ENCODE data around the gene GMDS. TPM values are rescaled to one million over a fixed set of nuclear protein-coding genes. Genes with fewer than 3 reads are reported as not detected.

GMDS gene
- total RNA-seq, 1 experiment from 2014 or later = 9.7 TPM

- no peaks in the 10 kb centered on the region for H3K9me3 ChIP-seq (ENCODE audit: low read length)
- H4K20me1 ChIP-seq (ENCODE audit: insufficient read depth, low read depth, low read length) = peaks cover 7% of the 10 kb centered on the region; the same call in 1 of the 2 replicates
- no peak overlapping the region for H3K9ac ChIP-seq (ENCODE audit: low read length)
- H3K79me2 ChIP-seq (ENCODE audit: low read length) = no peaks in the 10 kb centered on the region
- H3K27me3 ChIP-seq (ENCODE audit: low read length) = no peaks in the 10 kb centered on the region
- no peak overlapping the region for H3K4me3 ChIP-seq (ENCODE audit: low read length)
- no peak overlapping the region for H2AFZ ChIP-seq (ENCODE audit: low read length)
- no peaks in the 10 kb centered on the region for H3K4me1 ChIP-seq (ENCODE audit: low read length)
- no peak for DNase-seq
- H3K4me2 ChIP-seq (ENCODE audit: low read depth, low read length, poor library complexity, severe bottlenecking) = no peak overlapping the region
- no peak overlapping the region for H3K27ac ChIP-seq (ENCODE audit: low read length)
- no peaks in the 10 kb centered on the region for H3K36me3 ChIP-seq (ENCODE audit: insufficient read depth, low read length)
- no peaks in the 10 kb centered on the region for H3K9me2 ChIP-seq (replicated peaks; ENCODE audit: insufficient read depth, low read length)
Measured at GRCh38 chr6:1893470-1894130, 351.8 kb downstream of the GMDS start.

- Histone ChIP-seq H3K4me3 (ENCODE audit: low read length) (no peak overlapping the region), H3K9ac (ENCODE audit: low read length) (no peak overlapping the region), H4K20me1 (ENCODE audit: insufficient read depth, low read depth, low read length) (peaks cover 7% of the 10 kb centered on the region; the same call in 1 of the 2 replicates), H3K9me2 (replicated peaks; ENCODE audit: insufficient read depth, low read length) (no peaks in the 10 kb centered on the region), H3K9me3 (ENCODE audit: low read length) (no peaks in the 10 kb centered on the region), H3K79me2 (ENCODE audit: low read length) (no peaks in the 10 kb centered on the region), H3K27me3 (ENCODE audit: low read length) (no peaks in the 10 kb centered on the region), H3K36me3 (ENCODE audit: insufficient read depth, low read length) (no peaks in the 10 kb centered on the region), H3K4me1 (ENCODE audit: low read length) (no peaks in the 10 kb centered on the region), H3K4me2 (ENCODE audit: low read depth, low read length, poor library complexity, severe bottlenecking) (no peak overlapping the region), H2AFZ (ENCODE audit: low read length) (no peak overlapping the region), H3K27ac (ENCODE audit: low read length) (no peak overlapping the region)
- no peak for DNase-seq
Measured at GRCh38 chr6:1892716-1893115, 352.7 kb downstream of the GMDS start.

GRCh38 chr6:1890987-1891386 lies 354.4 kb downstream of the GMDS start:
- no peaks in the 10 kb centered on the region for H3K9me2 ChIP-seq (replicated peaks; ENCODE audit: insufficient read depth, low read length)
- no peak for DNase-seq
- no peaks in the 10 kb centered on the region for H3K4me1 ChIP-seq (ENCODE audit: low read length)
- H3K27me3 ChIP-seq (ENCODE audit: low read length) = no peaks in the 10 kb centered on the region
- no peaks in the 10 kb centered on the region for H3K36me3 ChIP-seq (ENCODE audit: insufficient read depth, low read length)
- H2AFZ ChIP-seq (ENCODE audit: low read length) = no peak overlapping the region
- H3K9me3 ChIP-seq (ENCODE audit: low read length) = no peaks in the 10 kb centered on the region
- no peak overlapping the region for H3K4me3 ChIP-seq (ENCODE audit: low read length)
- H3K4me2 ChIP-seq (ENCODE audit: low read depth, low read length, poor library complexity, severe bottlenecking) = no peak overlapping the region
- H4K20me1 ChIP-seq (ENCODE audit: insufficient read depth, low read depth, low read length) = peaks cover 7% of the 10 kb centered on the region; the same call in 1 of the 2 replicates
- H3K27ac ChIP-seq (ENCODE audit: low read length) = no peak overlapping the region
- H3K79me2 ChIP-seq (ENCODE audit: low read length) = no peaks in the 10 kb centered on the region
- H3K9ac ChIP-seq (ENCODE audit: low read length) = no peak overlapping the region

GRCh38 chr6:1890071-1890470 lies 355.3 kb downstream of the GMDS start:
- no peak overlapping the region for H2AFZ ChIP-seq (ENCODE audit: low read length)
- H3K4me2 ChIP-seq (ENCODE audit: low read depth, low read length, poor library complexity, severe bottlenecking) = no peak overlapping the region
- no peaks in the 10 kb centered on the region for H3K9me2 ChIP-seq (replicated peaks; ENCODE audit: insufficient read depth, low read length)
- H3K9ac ChIP-seq (ENCODE audit: low read length) = no peak overlapping the region
- H3K27me3 ChIP-seq (ENCODE audit: low read length) = no peaks in the 10 kb centered on the region
- no peaks in the 10 kb centered on the region for H3K36me3 ChIP-seq (ENCODE audit: insufficient read depth, low read length)
- no peaks in the 10 kb centered on the region for H3K9me3 ChIP-seq (ENCODE audit: low read length)
- no peak overlapping the region for H3K4me3 ChIP-seq (ENCODE audit: low read length)
- no peaks in the 10 kb centered on the region for H3K4me1 ChIP-seq (ENCODE audit: low read length)
- no peaks in the 10 kb centered on the region for H3K79me2 ChIP-seq (ENCODE audit: low read length)
- 0 out of 2 replicates have a peak, but pooled peaks cover 6% of the 10 kb centered on the region for H4K20me1 ChIP-seq (ENCODE audit: insufficient read depth, low read depth, low read length)
- no peak overlapping the region for H3K27ac ChIP-seq (ENCODE audit: low read length)
- no peak for DNase-seq

- Histone ChIP-seq H3K27me3 (ENCODE audit: low read length) (no peaks in the 10 kb centered on the region), H3K9me3 (ENCODE audit: low read length) (no peaks in the 10 kb centered on the region), H4K20me1 (ENCODE audit: insufficient read depth, low read depth, low read length) (no peaks in the 10 kb centered on the region), H3K9ac (ENCODE audit: low read length) (no peak overlapping the region), H3K36me3 (ENCODE audit: insufficient read depth, low read length) (no peaks in the 10 kb centered on the region), H3K79me2 (ENCODE audit: low read length) (no peaks in the 10 kb centered on the region), H3K4me1 (ENCODE audit: low read length) (no peaks in the 10 kb centered on the region), H3K4me3 (ENCODE audit: low read length) (no peak overlapping the region), H3K4me2 (ENCODE audit: low read depth, low read length, poor library complexity, severe bottlenecking) (no peak overlapping the region), H2AFZ (ENCODE audit: low read length) (no peak overlapping the region), H3K27ac (ENCODE audit: low read length) (no peak overlapping the region), H3K9me2 (replicated peaks; ENCODE audit: insufficient read depth, low read length) (no peaks in the 10 kb centered on the region)
- no peak for DNase-seq
Measured at GRCh38 chr6:1885576-1886011, 359.8 kb downstream of the GMDS start.

- Histone ChIP-seq H3K79me2 (ENCODE audit: low read length) (no peaks in the 10 kb centered on the region), H3K4me3 (ENCODE audit: low read length) (no peak overlapping the region), H3K27ac (ENCODE audit: low read length) (no peak overlapping the region), H3K36me3 (ENCODE audit: insufficient read depth, low read length) (no peaks in the 10 kb centered on the region), H2AFZ (ENCODE audit: low read length) (no peak overlapping the region), H3K4me1 (ENCODE audit: low read length) (no peaks in the 10 kb centered on the region), H3K9me3 (ENCODE audit: low read length) (no peaks in the 10 kb centered on the region), H3K9ac (ENCODE audit: low read length) (no peak overlapping the region), H3K9me2 (replicated peaks; ENCODE audit: insufficient read depth, low read length) (no peaks in the 10 kb centered on the region), H4K20me1 (ENCODE audit: insufficient read depth, low read depth, low read length) (no peaks in the 10 kb centered on the region), H3K27me3 (ENCODE audit: low read length) (no peaks in the 10 kb centered on the region), H3K4me2 (ENCODE audit: low read depth, low read length, poor library complexity, severe bottlenecking) (no peak overlapping the region)
- no peak for DNase-seq
Measured at GRCh38 chr6:1884313-1884712, 361.1 kb downstream of the GMDS start.

- DNase-seq = no peak
- Histone ChIP-seq H3K27me3 (ENCODE audit: low read length) (no peaks in the 10 kb centered on the region), H4K20me1 (ENCODE audit: insufficient read depth, low read depth, low read length) (no peaks in the 10 kb centered on the region), H3K9ac (ENCODE audit: low read length) (no peak overlapping the region), H2AFZ (ENCODE audit: low read length) (no peak overlapping the region), H3K4me3 (ENCODE audit: low read length) (no peak overlapping the region), H3K9me3 (ENCODE audit: low read length) (no peaks in the 10 kb centered on the region), H3K9me2 (replicated peaks; ENCODE audit: insufficient read depth, low read length) (no peaks in the 10 kb centered on the region), H3K27ac (ENCODE audit: low read length) (no peak overlapping the region), H3K79me2 (ENCODE audit: low read length) (no peaks in the 10 kb centered on the region), H3K4me1 (ENCODE audit: low read length) (no peaks in the 10 kb centered on the region), H3K4me2 (ENCODE audit: low read depth, low read length, poor library complexity, severe bottlenecking) (no peak overlapping the region), H3K36me3 (ENCODE audit: insufficient read depth, low read length) (no peaks in the 10 kb centered on the region)
Measured at GRCh38 chr6:1878330-1878729, 367.1 kb downstream of the GMDS start.

GRCh38 chr6:1873781-1874180 lies 371.6 kb downstream of the GMDS start:
- Histone ChIP-seq H3K36me3 (ENCODE audit: insufficient read depth, low read length) (no peaks in the 10 kb centered on the region), H4K20me1 (ENCODE audit: insufficient read depth, low read depth, low read length) (no peaks in the 10 kb centered on the region), H3K4me1 (ENCODE audit: low read length) (peaks cover 7% of the 10 kb centered on the region), H3K9ac (ENCODE audit: low read length) (no peak overlapping the region), H3K4me2 (ENCODE audit: low read depth, low read length, poor library complexity, severe bottlenecking) (no peak overlapping the region), H3K27me3 (ENCODE audit: low read length) (no peaks in the 10 kb centered on the region), H3K27ac (ENCODE audit: low read length) (no peak overlapping the region), H3K4me3 (ENCODE audit: low read length) (no peak overlapping the region), H3K9me3 (ENCODE audit: low read length) (no peaks in the 10 kb centered on the region), H2AFZ (ENCODE audit: low read length) (no peak overlapping the region), H3K9me2 (replicated peaks; ENCODE audit: insufficient read depth, low read length) (no peaks in the 10 kb centered on the region), H3K79me2 (ENCODE audit: low read length) (no peaks in the 10 kb centered on the region)
- DNase-seq = peak; percentile 9
